Endothelial cell (in vitro differentiated cells): ENCODE data around the gene OR1Q1. TPM values are rescaled to one million over a fixed set of nuclear protein-coding genes. Genes with fewer than 3 reads are reported as not detected.
"Not testable (repeated sequence)": the region's sequence is repeated elsewhere in the genome, so short reads cannot be mapped to it uniquely, and the experiment has no call there.

Experiments
- DNase-seq: peaks from one replicate; pipeline ENCODE4 v3.0.0; 2021; ENCODE audit warnings: low spot score
- H3K27ac Mint-ChIP-seq: one replicate; pipeline ENCODE4 v1.8.0; 2021; ENCODE audit warnings: mixed read lengths, inconsistent platforms; ENCODE audit not compliant: unreplicated experiment
- H3K27me3 Mint-ChIP-seq: one replicate; pipeline ENCODE4 v1.8.0; 2021; ENCODE audit warnings: mild to moderate bottlenecking, moderate library complexity, mixed read lengths, inconsistent platforms; ENCODE audit not compliant: unreplicated experiment
- H3K36me3 Mint-ChIP-seq: one replicate; pipeline ENCODE4 v1.8.0; 2021; ENCODE audit warnings: mild to moderate bottlenecking, low read depth, mixed read lengths, inconsistent platforms; ENCODE audit not compliant: unreplicated experiment
- H3K4me1 Mint-ChIP-seq: one replicate; pipeline ENCODE4 v1.8.0; 2021; ENCODE audit warnings: mild to moderate bottlenecking, mixed read lengths, inconsistent platforms; ENCODE audit not compliant: unreplicated experiment
- H3K4me3 Mint-ChIP-seq: one replicate; pipeline ENCODE4 v1.8.0; 2021; ENCODE audit warnings: mild to moderate bottlenecking, mixed read lengths, inconsistent platforms; ENCODE audit not compliant: unreplicated experiment
- H3K9me3 Mint-ChIP-seq: one replicate; pipeline ENCODE4 v1.8.0; 2021; ENCODE audit warnings: mixed read lengths, inconsistent platforms; ENCODE audit not compliant: unreplicated experiment
- CTCF ChIP-seq: fragments of 200-600 bp; sonication (generic); IDR thresholded peaks from one replicate; pipeline ENCODE4 v1.5.0; 2021; ENCODE audit warnings: antibody characterized with exemption; ENCODE audit not compliant: unreplicated experiment
- long read RNA-seq: library from polyadenylated mRNA; unstranded; transcript quantifications from one replicate; pipeline ENCODE4 v2.0.0, GENCODE V29; 2020; ENCODE audit not compliant: unreplicated experiment
- total RNA-seq: library from RNA; stranded (reverse); fragmentation: NEBNext Ultra II Directional; extraction: Animal tissue kit (Norgen Biotek cat#: 25700); gene quantifications from one replicate; pipeline ENCODE4 v1.2.1, GENCODE V29; 2021; ENCODE audit not compliant: unreplicated experiment

Gene OR1Q1, protein sequence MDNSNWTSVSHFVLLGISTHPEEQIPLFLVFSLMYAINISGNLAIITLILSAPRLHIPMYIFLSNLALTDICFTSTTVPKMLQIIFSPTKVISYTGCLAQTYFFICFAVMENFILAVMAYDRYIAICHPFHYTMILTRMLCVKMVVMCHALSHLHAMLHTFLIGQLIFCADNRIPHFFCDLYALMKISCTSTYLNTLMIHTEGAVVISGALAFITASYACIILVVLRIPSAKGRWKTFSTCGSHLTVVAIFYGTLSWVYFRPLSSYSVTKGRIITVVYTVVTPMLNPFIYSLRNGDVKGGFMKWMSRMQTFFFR
- total RNA-seq = not detected
- long read RNA-seq = 0 reads

DNA sequence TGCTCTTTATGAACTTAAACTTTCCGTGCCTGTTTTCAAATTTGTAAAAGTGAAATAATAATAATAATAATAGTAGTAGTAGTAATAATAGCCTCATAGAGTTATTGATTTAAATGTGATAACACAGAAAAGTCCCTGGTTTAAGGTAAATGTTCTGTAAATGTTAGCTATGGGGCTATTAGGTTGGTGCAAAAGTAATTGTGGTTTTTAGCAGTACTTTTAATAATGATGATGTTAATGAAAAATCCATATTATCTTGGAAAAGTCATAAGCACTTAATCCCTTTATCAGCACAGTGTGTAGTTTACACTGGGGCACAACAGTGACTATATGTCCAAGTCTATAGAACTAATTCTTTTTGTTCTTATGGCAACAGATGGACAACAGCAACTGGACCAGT lies at the start of gene OR1Q1:
TSS of gene OR1Q1 (plus strand) at position 377 of the 400 bp plus-strand sequence. CDS start at position 377, 0 bp downstream.
- no peak within 1 kb of the TSS for H3K27ac Mint-ChIP-seq
- TF ChIP-seq CTCF = no peak
- peaks cover 29% of the 10 kb centered on the region for H3K9me3 Mint-ChIP-seq
- H3K36me3 Mint-ChIP-seq = peaks cover 6% of the 10 kb centered on the region
- no peak within 1 kb of the TSS for H3K4me3 Mint-ChIP-seq
- H3K4me1 Mint-ChIP-seq = no peaks in the 10 kb centered on the region
- DNase-seq = no peak
- peaks cover 3% of the 10 kb centered on the region for H3K27me3 Mint-ChIP-seq

- no peak for DNase-seq
- Mint-ChIP-seq H3K27ac (no peak overlapping the region), H3K36me3 (no peaks in the 10 kb centered on the region), H3K27me3 (no peaks in the 10 kb centered on the region), H3K4me3 (no peak overlapping the region), H3K4me1 (no peaks in the 10 kb centered on the region), H3K9me3 (peaks cover 9% of the 10 kb centered on the region)
- TF ChIP-seq CTCF = no peak
These were observed 46.6 kb upstream of the OR1Q1 start for GRCh38 chr9:122567901-122568300.

DNA sequence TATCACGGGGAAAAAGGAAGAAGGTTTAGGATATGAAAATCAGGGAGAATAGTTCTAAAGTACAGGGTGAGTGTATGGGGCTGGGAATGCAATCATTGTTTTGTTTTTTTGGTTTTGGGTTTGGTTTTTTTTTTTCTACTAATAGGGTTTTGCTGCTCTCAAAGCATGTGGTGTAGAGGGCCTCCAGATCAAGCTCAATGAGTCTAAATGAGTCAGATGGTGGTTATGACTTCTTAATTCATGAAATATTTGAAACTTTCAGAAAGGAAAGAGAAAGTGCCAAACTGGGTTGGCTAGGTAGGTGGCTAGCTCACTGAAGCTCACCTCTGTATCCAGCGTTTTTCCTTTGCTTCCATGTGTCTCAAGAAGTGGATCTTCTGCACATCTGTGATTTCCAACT lies 42.1 kb upstream of the OR1Q1 start:
- no peak for TF ChIP-seq CTCF
- H3K4me1 Mint-ChIP-seq = no peaks in the 10 kb centered on the region
- H3K9me3 Mint-ChIP-seq = peaks cover 4% of the 10 kb centered on the region
- no peaks in the 10 kb centered on the region for H3K36me3 Mint-ChIP-seq
- no peaks in the 10 kb centered on the region for H3K27me3 Mint-ChIP-seq
- no peak overlapping the region for H3K4me3 Mint-ChIP-seq
- no peak for DNase-seq
- no peak overlapping the region for H3K27ac Mint-ChIP-seq

- Mint-ChIP-seq H3K27me3 (no peaks in the 10 kb centered on the region), H3K27ac (no peak overlapping the region), H3K4me1 (no peaks in the 10 kb centered on the region), H3K4me3 (no peak overlapping the region), H3K36me3 (no peaks in the 10 kb centered on the region), H3K9me3 (no peaks in the 10 kb centered on the region)
- TF ChIP-seq CTCF = no peak
- no peak for DNase-seq
These were observed 34.7 kb upstream of the OR1Q1 start for GRCh38 chr9:122579874-122580273.

GRCh38 chr9:122580360-122580759 lies 34.2 kb upstream of the OR1Q1 start:
- no peak for DNase-seq
- Mint-ChIP-seq H3K27me3 (no peaks in the 10 kb centered on the region), H3K4me1 (no peaks in the 10 kb centered on the region), H3K4me3 (no peak overlapping the region), H3K27ac (no peak overlapping the region), H3K9me3 (no peaks in the 10 kb centered on the region), H3K36me3 (no peaks in the 10 kb centered on the region)
- TF ChIP-seq CTCF = no peak

- H3K36me3 Mint-ChIP-seq, H3K27ac Mint-ChIP-seq, H3K9me3 Mint-ChIP-seq, H3K27me3 Mint-ChIP-seq, H3K4me1 Mint-ChIP-seq, DNase-seq, H3K4me3 Mint-ChIP-seq: not testable (repeated sequence)
These were observed 31.3 kb upstream of the OR1Q1 start, which contains the start of gene OR1L8 for GRCh38 chr9:122583284-122583683. Gene OR1L8, minus strand, starts transcription at chr9:122583384. Its CDS starts 14,907 bp downstream, at chr9:122568477.
